SHP77 treated with DMSO at 0.1 percent for 48 hours (cell line): ENCODE measurements around the gene CACNG7.

Experiments used
- DNase-seq: peaks from one replicate; lab custom pipeline; 2025; lab: John Stamatoyannopoulos, UW

CACNG7 gene

DNA sequence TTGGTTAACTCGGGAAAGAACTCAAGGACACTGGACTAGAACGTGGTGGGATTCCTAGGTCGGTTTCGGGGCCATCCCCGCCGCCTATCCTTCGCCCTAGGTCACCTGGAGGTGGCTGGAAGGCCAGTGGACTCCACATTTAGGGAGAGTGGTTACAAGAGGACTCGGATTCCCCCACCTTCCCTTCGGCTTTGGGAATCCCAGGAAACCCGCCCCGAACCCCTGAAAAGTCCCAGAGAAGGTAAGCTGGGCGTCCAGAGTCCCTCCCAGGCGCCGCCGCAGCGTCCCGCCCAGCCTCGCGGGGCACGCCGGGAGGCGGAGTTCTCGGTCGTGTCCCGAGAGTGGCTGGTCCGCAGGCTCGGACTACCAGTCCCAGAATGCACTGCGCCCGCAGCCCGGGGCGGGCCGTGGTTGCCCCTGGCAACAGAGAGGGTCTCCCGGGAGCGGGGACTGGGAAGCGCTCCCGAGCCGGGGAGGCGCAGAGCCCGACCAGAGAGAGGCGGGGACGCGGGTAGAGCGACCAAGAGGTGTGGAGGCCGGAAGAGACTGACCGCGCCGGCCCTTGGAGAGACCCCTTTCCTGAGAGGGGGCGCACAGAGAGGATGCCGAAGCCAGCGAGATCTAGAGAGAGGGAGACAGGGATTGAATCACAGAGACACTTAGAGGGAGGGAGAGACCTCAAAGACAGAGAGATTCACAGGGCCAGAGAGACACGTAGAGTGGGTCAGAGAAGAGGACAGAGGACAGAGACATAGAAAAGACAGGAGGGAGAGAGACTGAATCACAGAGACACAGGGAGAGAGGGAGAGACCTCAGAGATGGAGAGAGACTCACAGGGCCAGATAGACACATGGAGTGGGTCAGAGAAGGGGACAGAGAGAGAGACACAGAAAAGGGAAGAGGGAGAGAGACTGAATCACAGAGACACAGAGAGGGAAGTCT is 29.7 kb upstream of the CACNG7 start:
- peak; percentile 89 for DNase-seq

DNA sequence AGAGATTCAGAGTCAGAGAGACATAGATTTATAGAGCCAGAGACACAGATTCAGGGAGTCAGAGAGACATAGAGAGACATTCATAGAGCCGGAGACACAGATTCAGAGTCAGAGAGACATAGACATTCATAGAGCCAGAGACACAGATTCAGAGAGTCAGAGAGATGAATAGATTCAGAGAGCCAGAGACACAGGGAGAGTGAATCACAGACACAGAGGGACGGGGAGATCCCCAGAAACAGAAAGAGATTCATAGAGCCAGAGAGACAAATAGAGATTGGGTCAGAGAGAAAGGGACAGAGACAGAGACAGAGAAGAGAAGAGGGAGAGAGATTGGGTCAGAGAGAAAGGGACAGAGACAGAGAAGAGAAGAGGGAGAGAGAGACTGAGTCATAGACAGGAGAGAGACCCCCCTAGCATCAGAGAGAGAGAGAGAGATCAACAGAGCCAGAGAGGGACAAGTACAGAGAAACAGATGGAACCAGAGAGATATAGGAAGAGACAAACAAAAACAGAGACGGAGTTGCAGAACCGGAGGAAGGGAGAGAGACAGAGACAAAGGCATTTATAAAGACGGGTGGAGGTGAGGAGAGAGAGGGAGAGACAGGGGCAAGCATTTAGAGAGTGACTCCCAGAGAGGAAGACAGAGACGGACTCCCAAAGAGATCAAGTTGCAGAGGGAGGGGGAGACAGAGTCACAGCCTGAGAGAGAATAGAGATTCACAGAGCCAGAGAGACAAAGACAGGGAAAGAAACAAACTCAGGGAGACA is 28.2 kb upstream of the CACNG7 start:
- DNase-seq, result no peak

DNA sequence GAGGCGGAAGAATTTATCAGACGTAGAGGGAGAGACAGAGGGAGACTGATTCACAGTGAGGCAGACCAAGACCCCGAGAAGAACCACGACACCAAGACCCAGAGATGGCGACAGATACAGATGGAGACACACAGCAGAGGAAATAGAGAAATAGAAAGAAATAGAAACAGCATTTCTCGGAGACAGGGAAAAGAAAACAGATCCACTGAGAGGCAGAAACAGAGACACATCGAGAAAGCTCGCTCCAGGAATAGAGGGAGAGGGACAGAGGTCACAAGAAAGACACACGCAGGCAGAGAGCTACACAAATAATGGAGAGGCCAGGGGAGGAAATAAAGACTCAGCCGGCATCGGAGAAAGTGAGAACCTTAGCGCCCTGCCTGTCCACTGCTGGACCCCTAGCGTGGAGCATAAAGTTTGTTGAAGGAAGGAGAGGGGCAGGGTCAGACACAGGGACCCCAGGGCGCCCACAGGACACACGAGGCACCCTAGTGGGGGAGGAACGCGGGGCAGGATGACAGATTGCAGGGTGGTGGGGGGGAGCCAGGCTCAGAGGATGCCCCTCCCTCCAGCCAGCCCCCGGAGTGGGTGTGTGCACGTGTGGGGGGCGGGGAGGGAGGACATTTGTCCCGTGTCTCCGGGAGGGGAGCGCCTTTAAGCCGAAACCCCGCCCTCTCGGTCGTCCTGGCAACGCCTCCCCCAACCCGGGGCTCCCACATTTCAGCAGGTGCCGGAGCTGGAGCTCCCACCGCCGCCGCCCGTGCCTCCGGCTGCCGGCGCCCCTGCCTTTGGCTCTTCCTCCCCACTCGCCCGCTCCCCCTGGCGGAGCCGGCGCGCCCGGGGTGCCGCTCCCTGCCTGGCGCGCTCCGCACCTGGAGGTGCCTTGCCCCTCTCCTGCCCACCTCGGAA is 27.3 kb upstream of the CACNG7 start, which contains the start of gene PRKCG:
Gene PRKCG (plus strand): TSS at position 716 of the 909 bp plus-strand sequence. CDS start 298 bp downstream, outside the sequence.
- DNase-seq, result peak; percentile 43

DNA sequence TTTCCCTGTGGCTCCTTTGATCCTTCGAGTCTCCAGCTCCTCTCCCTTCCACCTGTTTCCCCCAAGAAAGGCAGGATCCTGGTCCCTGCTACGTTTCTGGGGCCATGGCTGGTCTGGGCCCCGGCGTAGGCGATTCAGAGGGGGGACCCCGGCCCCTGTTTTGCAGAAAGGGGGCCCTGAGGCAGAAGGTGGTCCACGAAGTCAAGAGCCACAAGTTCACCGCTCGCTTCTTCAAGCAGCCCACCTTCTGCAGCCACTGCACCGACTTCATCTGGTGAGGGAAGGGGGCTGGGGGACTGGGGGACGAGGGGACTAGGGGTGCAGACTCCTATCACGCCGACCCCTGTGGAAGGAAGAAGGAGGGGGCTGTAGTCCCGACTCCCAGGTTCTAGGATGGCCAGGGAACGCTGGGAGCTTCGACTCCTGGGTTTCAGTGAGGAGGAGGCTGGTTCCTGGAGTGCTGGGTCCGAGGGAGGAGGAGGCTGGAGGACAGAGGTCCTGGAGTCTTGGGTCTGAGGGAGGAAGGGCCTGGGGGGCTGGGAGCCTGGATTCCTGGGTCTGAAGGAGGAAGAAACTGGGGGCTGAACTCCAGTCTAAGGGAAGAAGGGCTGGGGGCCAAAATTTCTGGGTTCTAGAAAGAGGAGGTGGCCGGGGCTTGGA is 26.6 kb upstream of the CACNG7 start:
- DNase-seq, result no peak

DNA sequence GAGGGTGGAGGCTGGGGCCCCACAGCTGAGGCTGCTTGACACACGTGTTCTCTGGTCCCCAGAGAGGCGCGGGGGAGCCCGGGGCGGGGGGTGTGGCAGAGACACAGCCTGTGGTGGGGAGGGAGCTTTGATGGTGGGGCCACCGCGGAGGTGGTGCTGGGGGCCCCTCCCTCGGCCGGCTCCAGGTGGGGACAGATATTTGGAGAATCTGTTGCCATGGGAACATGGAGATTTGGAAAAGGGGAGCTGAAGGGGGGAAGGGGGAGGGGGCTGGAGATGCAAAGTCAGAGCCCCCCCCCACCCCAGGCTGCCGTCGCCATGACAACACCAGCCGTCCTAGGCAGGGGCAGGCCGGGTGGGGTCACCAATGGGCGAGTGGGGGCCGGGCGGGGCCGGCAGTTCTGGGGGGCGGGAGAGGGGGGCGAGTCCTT is 25.8 kb upstream of the CACNG7 start:
- DNase-seq, result no peak

DNA sequence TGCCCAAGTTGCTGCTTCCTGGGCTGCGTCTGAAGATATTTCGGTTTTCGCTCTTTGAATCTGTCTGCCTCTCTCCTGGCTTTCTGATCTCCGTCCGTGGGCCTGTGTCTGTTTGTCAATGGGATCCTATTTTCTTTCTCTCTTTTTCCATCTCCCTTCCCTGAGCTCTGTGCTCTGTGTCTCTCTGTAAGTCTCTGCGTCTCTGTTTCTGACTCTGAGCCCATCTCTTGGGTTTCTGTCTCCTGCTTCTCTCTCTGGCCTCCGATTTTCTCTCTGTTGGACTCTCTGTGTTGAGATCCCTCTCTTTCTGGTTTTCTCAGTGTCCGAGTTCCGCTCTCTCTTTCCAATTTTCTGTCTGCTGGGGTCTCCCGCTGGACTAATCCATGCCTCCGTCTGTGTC is 25.3 kb upstream of the CACNG7 start:
- DNase-seq, result no peak

DNA sequence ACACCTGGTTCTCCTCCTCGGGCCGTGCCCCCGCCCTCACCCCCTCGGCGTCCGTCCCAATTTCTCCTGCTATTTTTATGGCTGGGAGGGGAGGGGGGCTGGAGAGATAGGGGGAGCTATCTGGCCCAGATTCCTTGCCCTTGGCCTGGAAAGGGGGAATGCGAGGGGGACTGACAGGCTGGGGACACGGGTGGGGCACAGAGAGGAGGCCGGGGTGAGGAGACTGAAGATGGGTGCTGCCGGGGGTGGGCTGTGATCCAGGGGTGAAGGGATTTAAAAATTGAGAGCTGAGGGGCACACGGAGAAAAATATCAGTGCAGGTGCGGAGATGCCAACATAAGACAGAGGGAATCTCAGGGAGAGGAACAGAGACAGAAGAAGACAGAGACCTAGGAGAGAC is 24.8 kb upstream of the CACNG7 start:
- no peak for DNase-seq

DNA sequence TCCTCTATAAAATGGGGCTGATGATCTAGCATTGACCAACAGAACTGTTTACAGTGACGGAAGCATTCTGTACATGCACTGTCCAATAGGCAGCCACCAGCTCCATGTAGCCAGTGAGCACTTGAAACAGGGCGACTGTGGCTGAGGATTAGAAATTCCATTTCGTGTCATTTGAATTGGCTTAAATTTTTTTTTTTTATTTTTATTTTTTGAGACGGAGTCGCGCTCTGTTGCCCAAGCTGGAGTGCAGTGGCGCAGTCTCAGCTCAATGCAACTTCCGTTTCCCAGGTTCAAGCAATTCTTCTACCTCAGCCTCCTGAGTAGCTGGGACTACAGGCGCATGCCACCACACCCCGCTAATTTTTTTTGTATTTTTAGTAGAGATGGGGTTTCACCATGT is 24.0 kb upstream of the CACNG7 start:
- DNase-seq, result no peak

DNA sequence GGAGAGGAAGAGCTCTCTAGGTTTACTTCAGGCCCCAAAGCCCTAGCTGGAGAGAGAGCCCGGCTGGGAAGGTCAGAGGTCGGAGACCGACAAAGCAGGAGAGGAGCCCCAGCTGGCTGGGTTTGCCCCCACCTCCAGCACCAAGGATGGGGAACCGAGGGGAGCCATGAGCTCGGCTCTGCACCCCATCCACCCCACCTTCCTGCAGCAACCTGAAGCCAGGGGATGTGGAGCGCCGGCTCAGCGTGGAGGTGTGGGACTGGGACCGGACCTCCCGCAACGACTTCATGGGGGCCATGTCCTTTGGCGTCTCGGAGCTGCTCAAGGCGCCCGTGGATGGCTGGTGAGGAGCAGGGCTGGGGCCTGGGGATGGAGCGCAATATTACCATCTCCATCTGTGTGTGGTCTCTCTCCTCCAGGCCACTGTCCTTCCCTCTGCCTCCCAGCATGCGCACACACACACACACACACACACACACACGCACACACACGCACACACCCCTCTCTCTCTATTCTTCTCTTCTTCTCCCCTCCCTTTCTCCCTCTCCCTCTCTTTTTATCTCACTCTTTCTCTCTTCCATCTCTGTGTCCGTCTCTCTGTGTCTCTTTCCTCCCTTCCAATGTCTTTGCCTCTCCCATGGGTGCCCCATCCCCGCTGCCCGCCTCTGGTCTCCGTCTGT is 16.6 kb upstream of the CACNG7 start:
- DNase-seq, result no peak

DNA sequence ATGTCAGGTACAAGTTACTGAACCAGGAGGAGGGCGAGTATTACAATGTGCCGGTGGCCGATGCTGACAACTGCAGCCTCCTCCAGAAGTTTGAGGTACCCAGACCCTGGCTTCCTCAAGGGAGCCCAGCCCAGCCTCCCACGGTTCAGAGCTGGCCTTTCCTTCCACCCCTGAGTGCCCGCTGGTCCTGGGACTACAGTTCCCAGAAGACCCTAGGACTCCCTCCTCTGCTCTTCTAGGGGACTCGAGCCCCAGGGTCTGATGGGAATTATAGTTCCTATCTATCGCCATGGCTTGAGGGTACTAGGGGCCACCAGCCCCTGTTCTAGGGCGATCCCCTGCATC is 16.1 kb upstream of the CACNG7 start:
- no peak for DNase-seq

DNA sequence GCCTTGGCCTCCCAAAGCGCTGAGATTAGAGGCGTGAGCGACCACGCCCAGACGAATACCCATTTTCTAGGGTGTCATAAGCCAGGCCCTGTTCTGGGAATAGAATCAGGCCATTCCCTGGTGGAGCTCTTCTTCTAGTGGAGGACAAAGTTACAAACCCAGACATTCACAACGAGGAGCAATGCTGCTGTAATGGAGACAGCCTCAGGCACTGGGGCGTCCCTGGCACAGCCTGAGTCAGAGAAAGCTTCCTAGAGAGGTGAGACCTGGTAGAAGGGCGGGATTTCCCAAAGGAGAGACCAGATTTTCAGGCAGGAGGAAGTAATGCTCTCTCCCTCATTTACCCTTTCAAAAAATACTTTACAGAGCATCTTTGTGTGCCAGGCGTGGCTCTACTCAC is 14.4 kb upstream of the CACNG7 start:
- DNase-seq, result no peak

DNA sequence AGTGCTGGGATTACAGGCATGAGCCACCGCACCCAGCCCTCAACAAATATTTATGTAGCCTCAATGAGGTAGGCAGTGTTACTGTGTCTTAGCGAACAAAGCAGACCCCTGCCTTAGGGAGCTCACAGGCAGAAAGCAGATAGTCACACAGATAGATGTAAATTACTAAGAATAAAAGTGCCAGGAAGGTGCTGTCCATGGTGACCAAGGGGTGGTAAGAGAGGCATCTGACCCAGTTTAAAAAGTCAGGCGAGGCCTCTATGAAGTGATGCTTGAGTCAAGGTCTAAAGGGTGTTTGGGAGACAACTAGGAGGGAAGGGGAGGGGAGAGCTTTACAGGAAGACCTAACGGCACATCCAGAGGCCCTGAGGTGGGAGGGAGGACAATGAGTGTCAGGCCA is 12.4 kb upstream of the CACNG7 start:
- DNase-seq, result no peak

DNA sequence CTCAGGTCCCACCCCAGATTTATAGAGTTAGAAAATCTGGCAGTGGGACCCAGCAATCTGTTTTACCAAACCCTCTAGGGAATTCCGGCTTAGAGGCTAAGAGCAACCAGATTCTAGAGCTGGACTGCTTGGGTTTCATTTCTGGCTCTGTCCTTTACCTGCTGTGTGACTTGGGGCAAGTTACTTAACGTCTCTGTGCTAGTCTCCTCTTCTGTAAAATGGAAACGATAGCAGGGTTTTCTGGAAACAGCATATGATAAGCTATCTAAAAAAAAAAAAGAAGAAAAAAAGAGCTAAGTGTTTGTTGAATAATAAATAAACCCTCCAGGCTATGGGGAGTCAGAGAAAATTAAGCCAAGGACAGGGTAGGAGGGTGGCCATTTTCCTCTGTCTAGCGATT is 11.6 kb upstream of the CACNG7 start:
- no peak for DNase-seq

DNA sequence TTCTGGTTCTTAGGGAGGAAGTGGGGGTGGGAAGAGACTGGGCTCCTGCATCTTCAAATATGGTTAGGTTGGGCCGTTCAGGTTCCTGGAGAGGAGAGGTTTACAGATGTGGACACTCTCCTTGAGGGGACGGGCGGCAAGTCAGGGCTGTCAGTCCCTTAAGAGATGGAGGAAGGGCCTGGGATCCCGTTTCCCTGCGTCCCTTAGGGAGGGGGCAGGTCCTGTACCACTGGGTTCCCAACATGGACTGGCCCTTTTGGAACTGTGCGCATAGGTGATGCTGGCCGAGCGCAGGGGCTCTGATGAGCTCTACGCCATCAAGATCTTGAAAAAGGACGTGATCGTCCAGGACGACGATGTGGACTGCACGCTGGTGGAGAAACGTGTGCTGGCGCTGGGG is 10.9 kb upstream of the CACNG7 start:
- DNase-seq, result no peak

DNA sequence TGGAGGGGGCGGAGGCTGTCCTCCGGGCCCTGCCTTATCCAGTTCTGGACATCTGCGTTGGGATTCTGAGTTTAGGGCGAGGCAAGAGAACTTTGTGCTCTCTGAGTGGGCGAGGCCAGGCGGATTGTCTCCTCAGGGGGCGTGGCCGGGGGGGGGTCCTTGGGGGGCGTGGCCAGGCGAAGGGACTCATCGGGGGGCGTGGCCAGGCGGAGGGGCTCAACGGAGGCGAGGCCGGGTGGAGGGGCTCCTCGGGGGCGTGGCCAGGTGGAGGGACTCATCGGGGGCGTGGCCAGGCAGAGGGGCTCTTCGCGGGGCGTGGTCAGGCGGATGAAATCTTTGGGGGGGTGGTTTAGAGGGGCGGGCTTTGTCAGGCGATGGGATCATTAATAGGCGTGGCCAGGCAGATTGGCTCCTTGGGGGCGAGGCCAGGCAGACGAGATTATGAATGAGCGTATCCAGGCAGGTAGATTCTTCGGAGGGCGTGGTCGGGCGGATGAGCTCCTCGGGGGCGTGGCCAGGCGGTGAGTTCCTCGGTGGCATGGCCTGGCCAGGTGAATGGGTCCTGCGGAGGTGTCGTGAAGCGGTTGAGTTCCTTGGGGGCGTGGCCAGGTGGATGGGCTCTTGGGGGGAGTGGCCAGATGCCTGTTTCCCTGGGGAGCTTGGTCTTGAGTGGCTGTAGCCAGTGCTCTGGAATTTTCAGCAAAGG is 10.3 kb upstream of the CACNG7 start:
- DNase-seq, result no peak

DNA sequence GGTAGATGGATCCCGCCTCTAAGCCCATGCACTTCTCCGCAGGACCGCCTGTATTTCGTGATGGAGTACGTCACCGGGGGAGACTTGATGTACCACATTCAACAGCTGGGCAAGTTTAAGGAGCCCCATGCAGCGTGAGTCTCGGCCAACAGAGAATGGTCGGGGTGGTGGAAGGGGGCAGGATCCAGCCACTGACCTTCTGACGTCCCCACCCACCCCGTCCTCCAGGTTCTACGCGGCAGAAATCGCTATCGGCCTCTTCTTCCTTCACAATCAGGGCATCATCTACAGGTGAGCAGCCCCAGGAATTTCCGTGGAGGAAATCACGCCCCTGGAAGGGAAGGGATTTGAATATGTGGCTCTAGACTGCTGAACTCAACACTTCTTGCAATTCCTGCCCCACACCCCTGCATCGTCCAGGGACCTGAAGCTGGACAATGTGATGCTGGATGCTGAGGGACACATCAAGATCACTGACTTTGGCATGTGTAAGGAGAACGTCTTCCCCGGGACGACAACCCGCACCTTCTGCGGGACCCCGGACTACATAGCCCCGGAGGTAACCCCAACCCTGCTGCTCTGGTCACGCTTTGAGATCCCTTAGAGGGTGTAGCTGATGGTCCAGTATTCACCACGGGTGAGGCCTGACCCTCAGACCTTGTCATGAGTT is 8.8 kb upstream of the CACNG7 start:
- DNase-seq, result no peak

DNA sequence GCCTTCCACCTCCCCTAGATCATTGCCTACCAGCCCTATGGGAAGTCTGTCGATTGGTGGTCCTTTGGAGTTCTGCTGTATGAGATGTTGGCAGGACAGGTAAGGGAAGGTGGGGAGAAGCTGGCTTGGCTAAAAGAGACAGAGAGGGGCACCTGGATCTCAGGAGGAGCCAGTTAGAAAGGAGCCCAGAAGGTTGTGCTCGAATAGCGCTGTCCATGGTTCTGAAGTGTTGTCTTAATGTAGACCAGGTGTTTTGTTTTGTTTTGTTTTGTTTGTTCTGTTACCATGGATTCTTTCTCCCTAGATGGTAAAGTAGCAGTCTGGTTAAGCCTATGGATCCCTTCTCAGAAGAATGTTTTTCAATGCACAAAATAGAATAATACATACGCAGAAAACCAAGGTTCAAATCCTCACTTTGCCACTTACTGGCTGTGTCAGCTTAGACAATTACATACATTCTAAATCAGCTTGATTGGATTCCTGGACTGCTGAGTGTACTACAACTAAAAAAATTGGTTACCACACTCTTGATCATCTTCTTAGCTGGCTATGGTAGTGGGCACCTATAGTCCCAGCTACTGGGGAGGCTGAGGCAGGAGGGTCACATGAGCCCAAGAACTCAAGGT is 5.9 kb upstream of the CACNG7 start:
- DNase-seq, result no peak

DNA sequence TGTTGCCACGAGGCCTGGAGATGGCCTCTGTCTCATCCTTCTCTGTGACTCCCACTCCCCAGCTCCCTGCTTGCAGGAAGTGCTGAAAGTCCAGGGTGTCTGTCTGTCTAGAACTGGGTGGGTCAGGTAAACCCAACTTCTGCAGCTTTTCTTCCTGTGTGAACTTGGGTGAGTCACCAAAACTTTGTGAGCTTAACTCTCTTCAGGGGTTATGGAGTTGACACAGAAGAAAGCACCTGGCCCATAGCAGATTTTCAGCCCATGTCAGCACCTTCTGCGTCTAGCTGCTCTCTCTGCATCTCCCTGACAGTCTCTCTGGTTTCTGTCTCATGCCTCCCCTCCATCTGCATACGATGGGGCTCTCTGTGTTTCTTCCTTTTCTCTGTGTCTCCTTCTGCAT is 4.2 kb upstream of the CACNG7 start:
- DNase-seq, result no peak

DNA sequence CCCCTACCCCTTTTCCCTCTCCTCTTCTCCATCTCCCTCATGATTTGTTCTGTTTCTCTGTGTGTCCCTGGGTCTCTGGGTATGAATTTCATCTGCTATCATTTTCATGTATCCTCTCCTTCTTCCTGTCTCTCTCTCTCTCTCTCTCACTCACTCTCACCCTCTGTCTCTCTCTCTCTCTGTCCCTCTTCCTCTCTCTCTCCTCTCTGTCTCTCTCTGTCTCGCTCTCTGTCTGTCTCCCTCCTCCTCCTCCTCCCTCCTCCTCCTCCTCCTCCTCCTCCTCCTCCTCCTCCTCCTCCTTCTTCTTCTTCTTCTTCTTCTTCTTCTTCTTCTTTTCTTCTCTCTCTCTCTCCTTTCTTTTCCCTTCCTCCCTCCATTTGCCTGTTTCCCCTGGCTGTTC is 3.3 kb upstream of the CACNG7 start:
- no peak for DNase-seq
